Esophagus squamous epithelium (tissue), 5 donors: ENCODE measurements around the gene DOCK8. TPM values are rescaled to one million over a fixed set of nuclear protein-coding genes. Genes with fewer than 3 reads are reported as not detected.

ENCODE experiments used
- DNase-seq: peaks from one replicate; lab custom pipeline; 2025; lab: John Stamatoyannopoulos, UW
- H3K27ac ChIP-seq, 4 donors: fragments of 200-600 bp; sonication (generic); one replicate each; pipeline ENCODE4 v1.5.1; 2016 to 2019; ENCODE audit warnings: mild to moderate bottlenecking in 1 of 4
- H3K27me3 ChIP-seq, 4 donors: fragments of 200-600 bp; sonication (generic); 1 replicate in 3 of 4; 2 replicates in 1 of 4; pipeline versions ENCODE4 v1.5.1 to v1.6.0; 2017 to 2021; ENCODE audit warnings: antibody characterized with exemption in 1 of 4
- H3K36me3 ChIP-seq, 3 donors: fragments of 200-600 bp; sonication (generic); one replicate each; pipeline ENCODE4 v1.5.1; 2016 to 2019
- H3K4me1 ChIP-seq, 3 donors: fragments of 200-600 bp; sonication (generic); one replicate each; pipeline ENCODE4 v1.5.1; 2017 to 2019
- H3K4me3 ChIP-seq, 4 donors: fragments of 200-600 bp; sonication (generic); 1 replicate in 3 of 4; 2 replicates in 1 of 4; pipeline ENCODE4 v1.5.1; 2016 to 2019; ENCODE audit warnings: mild to moderate bottlenecking in 2 of 4, moderate library complexity in 1 of 4
- H3K9me3 ChIP-seq, 3 donors: fragments of 200-600 bp; sonication (generic); one replicate each; pipeline ENCODE4 v1.5.1; 2016 to 2019
- POLR2A ChIP-seq, 4 donors: fragments of 450-650 bp; IDR thresholded peaks; one replicate each; pipeline ENCODE4 v1.6.1; 2017; ENCODE audit warnings: antibody characterized with exemption in 4 of 4, mild to moderate bottlenecking in 4 of 4, moderate library complexity in 3 of 4
- WGBS, 2 donors: methylation state at CpG; one replicate each; pipeline ENCODE4 v1.1.5; 2018; 5-methylcytosine and 5-hydroxymethylcytosine counted together
- intact Hi-C: fragments of 100-400 bp; cut with DNase I; formaldehyde crosslinking; loops from one replicate; pipeline ENCODE4 v1.15.0; 2022
- total RNA-seq, 4 donors: library from RNA; depleted of rRNA; stranded (reverse); fragments of >200 nt; gene quantifications; one replicate each; pipeline ENCODE4 v1.1.0, GENCODE V29; 2016
- TF ChIP-seq, protein P1 (sequence below), 6 experiments: fragments of 450-650 bp in 4 of 6; fragments of 200-600 bp in 2 of 6; sonication (generic) in 2 of 6; IDR thresholded peaks; one replicate each; pipeline ENCODE4 v1.5.1; 2016 to 2019; ENCODE audit warnings: antibody characterized with exemption in 6 of 6, mild to moderate bottlenecking in 4 of 6, moderate library complexity in 4 of 6
- donor health status: DM: yes; HTN: yes; CAD: no.

The DOCK8 gene
- total RNA-seq, 4 donors from 2014 or later: 6.9 to 21.6 (median 15.2) TPM

GRCh38 chr9:221989-222776 is 7.5 kb downstream of the DOCK8 start:
- Histone ChIP-seq H3K4me1 (peaks cover 3 to 45% (median 8%) of the 10 kb centered on the region in 3 donors), H3K27me3 (no peaks in the 10 kb centered on the region), H3K36me3 (no peaks in the 10 kb centered on the region), H3K4me3 (no peak overlapping the region), H3K27ac (peak overlapping the region in 2 of 4 donors; percentile 9 to 42), H3K9me3 (no peaks in the 10 kb centered on the region)
- TF ChIP-seq POLR2A (IDR thresholded peaks at IDR 0.05): no peak
- TF ChIP-seq, protein P1, sequence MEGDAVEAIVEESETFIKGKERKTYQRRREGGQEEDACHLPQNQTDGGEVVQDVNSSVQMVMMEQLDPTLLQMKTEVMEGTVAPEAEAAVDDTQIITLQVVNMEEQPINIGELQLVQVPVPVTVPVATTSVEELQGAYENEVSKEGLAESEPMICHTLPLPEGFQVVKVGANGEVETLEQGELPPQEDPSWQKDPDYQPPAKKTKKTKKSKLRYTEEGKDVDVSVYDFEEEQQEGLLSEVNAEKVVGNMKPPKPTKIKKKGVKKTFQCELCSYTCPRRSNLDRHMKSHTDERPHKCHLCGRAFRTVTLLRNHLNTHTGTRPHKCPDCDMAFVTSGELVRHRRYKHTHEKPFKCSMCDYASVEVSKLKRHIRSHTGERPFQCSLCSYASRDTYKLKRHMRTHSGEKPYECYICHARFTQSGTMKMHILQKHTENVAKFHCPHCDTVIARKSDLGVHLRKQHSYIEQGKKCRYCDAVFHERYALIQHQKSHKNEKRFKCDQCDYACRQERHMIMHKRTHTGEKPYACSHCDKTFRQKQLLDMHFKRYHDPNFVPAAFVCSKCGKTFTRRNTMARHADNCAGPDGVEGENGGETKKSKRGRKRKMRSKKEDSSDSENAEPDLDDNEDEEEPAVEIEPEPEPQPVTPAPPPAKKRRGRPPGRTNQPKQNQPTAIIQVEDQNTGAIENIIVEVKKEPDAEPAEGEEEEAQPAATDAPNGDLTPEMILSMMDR (IDR thresholded peaks at IDR 0.05): no peak
- intact Hi-C loops: no loop called here
- DNase-seq: no peak
- WGBS, 2 donors: 63 to 73% methylated on average over 6 of the region's 6 CpGs

GRCh38 chr9:223152-223551 is 8.5 kb downstream of the DOCK8 start:
- no peak for DNase-seq

DNA sequence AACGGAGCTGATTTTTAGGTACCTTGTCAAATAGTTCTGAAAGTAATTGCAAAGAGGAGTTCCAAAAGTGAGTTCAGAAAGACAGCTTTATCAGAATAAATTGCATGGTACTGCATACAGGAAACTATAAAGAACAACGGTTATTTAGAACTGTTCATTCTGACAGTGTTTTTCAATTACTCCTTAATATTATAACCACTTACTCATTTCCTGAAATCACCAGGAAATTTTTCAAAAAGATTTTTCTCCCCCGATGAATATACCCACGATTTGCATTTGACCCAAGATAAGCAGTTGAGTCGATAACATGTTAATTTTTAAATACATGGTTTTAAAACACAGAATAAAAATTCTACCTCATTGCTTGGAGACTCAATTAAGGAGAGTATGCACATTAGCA is 9.4 kb downstream of the DOCK8 start:
- WGBS, 2 donors: 60 to 67% methylated on average over 5 of the region's 5 CpGs
- DNase-seq: no peak
- H3K27me3 ChIP-seq: no peaks in the 10 kb centered on the region
- H3K4me1 ChIP-seq: peaks cover 3 to 39% (median 8%) of the 10 kb centered on the region in 3 donors
- no peak for TF ChIP-seq POLR2A (IDR thresholded peaks at IDR 0.05)
- TF ChIP-seq, protein P1 (IDR thresholded peaks at IDR 0.05): no peak
- intact Hi-C loops: no loop called here
- no peaks in the 10 kb centered on the region for H3K36me3 ChIP-seq
- H3K9me3 ChIP-seq: no peaks in the 10 kb centered on the region
- H3K4me3 ChIP-seq: no peak overlapping the region
- H3K27ac ChIP-seq: peak overlapping the region in 1 of 4 donors; percentile 25

More at GRCh38 chr9:223152-223551, 8.5 kb downstream of the DOCK8 start:
- no peaks in the 10 kb centered on the region for H3K27me3 ChIP-seq
- TF ChIP-seq POLR2A (IDR thresholded peaks at IDR 0.05): no peak
- TF ChIP-seq, protein P1 (IDR thresholded peaks at IDR 0.05): no peak
- no peak overlapping the region for H3K4me3 ChIP-seq
- peaks cover 3 to 39% (median 8%) of the 10 kb centered on the region in 3 donors for H3K4me1 ChIP-seq
- intact Hi-C loops: no loop called here
- H3K27ac ChIP-seq: peak overlapping the region in 2 of 4 donors; percentile 9 to 42
- no peaks in the 10 kb centered on the region for H3K36me3 ChIP-seq
- H3K9me3 ChIP-seq: no peaks in the 10 kb centered on the region
- WGBS, 2 donors: 61 to 64% methylated on average over 3 of the region's 3 CpGs

DNA sequence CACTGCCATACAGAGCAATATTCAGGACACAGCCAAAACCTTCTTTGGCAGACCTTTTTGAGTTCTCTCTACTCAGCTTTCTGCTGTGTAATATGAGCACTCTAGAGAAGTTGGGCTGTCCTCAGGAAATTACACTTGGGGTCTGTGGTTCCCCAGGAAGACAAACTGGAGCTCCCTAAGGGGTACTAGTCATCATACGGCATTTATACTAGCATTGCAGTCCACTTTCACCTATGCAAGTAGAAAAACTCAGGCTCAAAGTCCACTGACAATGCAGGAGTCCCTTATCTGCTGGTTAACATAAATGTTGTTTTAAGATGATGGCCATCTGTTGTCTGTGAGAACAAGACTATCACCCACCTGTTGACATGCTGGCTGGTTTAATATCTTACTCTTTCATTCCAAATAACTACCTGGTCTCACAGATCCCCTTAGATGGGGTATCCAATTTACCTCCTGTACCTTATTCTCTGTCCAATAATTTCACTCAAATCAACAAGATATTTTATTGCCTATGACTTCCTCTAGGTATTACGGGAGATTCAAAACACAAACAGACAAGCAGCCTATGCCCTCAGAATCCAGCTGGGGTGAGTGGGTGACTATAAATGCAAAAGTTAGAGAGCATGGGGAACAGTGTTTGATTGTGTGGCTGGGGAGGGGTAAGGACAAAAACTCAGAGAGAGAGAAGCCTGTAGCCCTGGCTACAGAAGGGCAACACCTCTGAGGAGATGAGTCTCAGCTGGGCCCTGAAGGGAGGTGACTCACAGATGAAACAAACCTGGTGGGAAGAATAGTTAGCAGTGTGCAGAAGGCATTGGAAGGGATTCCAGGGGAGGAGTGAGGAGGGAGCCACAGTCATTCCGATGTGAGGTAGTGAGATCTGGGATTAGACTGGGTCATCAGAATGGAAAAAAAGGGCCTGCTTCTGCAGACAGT is 10.2 kb downstream of the DOCK8 start:
- Histone ChIP-seq H3K4me1 (peaks cover 3 to 39% (median 8%) of the 10 kb centered on the region in 3 donors), H3K27ac (peak overlapping the region in 1 of 4 donors; percentile 25), H3K27me3 (no peaks in the 10 kb centered on the region), H3K4me3 (no peak overlapping the region), H3K9me3 (no peaks in the 10 kb centered on the region), H3K36me3 (no peaks in the 10 kb centered on the region)
- intact Hi-C loops: no loop called here
- no peak for DNase-seq
- TF ChIP-seq, protein P1 (IDR thresholded peaks at IDR 0.05): no peak
- no peak for TF ChIP-seq POLR2A (IDR thresholded peaks at IDR 0.05)
- WGBS, 2 donors: 41 to 66% methylated on average over 3 of the region's 3 CpGs
